NCI-H748 (cell line): ENCODE results near the gene ZNF566.

Source experiments
- DNase-seq: peaks from one replicate; lab custom pipeline; 2025; ENCODE audit not compliant: unreplicated experiment; lab: John Stamatoyannopoulos, UW

Gene ZNF566

GRCh38 chr19:36449059-36449670, 40.2 kb downstream of the ZNF566 start:
- no peak for DNase-seq

GRCh38 chr19:36441339-36441738, 48.0 kb downstream of the ZNF566 start:
- no peak for DNase-seq

- no peak for DNase-seq
These were observed 52.8 kb downstream of the ZNF566 start for GRCh38 chr19:36436531-36436930.

- DNase-seq = peak; percentile 33
These were observed 65.4 kb downstream of the ZNF566 start for GRCh38 chr19:36423925-36424324.

GRCh38 chr19:36421749-36422481, 67.4 kb downstream of the ZNF566 start:
- no peak for DNase-seq

GRCh38 chr19:36420961-36421748, 68.2 kb downstream of the ZNF566 start:
- DNase-seq = no peak

- DNase-seq = peak; percentile 91
These were observed 70.9 kb downstream of the ZNF566 start, which contains the start of gene ZFP82 for GRCh38 chr19:36418287-36419001. TSS of gene ZFP82 (minus strand) at chr19:36418644. CDS start at chr19:36409789, 8,855 bp downstream.

GRCh38 chr19:36417752-36418286, 71.5 kb downstream of the ZNF566 start:
- DNase-seq = peak; percentile 39

GRCh38 chr19:36409841-36410240, 79.5 kb downstream of the ZNF566 start:
- no peak for DNase-seq

- DNase-seq = no peak
These were observed 81.3 kb downstream of the ZNF566 start for GRCh38 chr19:36408101-36408500.

GRCh38 chr19:36404498-36404897, 84.9 kb downstream of the ZNF566 start:
- DNase-seq = no peak

- DNase-seq = no peak
These were observed 87.9 kb downstream of the ZNF566 start for GRCh38 chr19:36401475-36401874.

- DNase-seq = no peak
These were observed 90.8 kb downstream of the ZNF566 start for GRCh38 chr19:36398571-36398970.
